DOHH2 (cell line): ENCODE measurements around the gene APOC3.
A peak's percentile ranks its signal among the peaks of the same experiment; 100 is the strongest.
"Not testable (repeated sequence)": the region's sequence is repeated elsewhere in the genome, so short reads cannot be mapped to it uniquely, and the experiment has no call there.

Experiments
- H3F3A ChIP-seq: fragments of 200-600 bp; sonication (generic), shearing (Covaris generic); 2 replicates; pipeline ENCODE4 v1.6.0; 2016; ENCODE audit warnings: antibody characterized with exemption, mild to moderate bottlenecking; ENCODE audit not compliant: control insufficient read depth, insufficient read depth
- H3K27ac ChIP-seq: fragments of 200-600 bp; sonication (generic); 2 replicates; pipeline ENCODE4 v1.5.1; 2014; ENCODE audit warnings: low read depth, mild to moderate bottlenecking, low read length, moderate library complexity
- H3K27me3 ChIP-seq: fragments of 200-600 bp; sonication (generic); 2 replicates; pipeline ENCODE4 v1.6.1; 2014; ENCODE audit warnings: mild to moderate bottlenecking, low read length, mixed read lengths; ENCODE audit not compliant: control insufficient read depth
- H3K36me3 ChIP-seq: fragments of 200-600 bp; sonication (generic); 2 replicates; pipeline ENCODE4 v1.6.1; 2014; ENCODE audit warnings: mild to moderate bottlenecking, low read length, moderate library complexity, mixed read lengths; ENCODE audit not compliant: control insufficient read depth
- H3K4me1 ChIP-seq: fragments of 200-600 bp; sonication (generic); 2 replicates; pipeline ENCODE4 v1.6.1; 2014; ENCODE audit warnings: mild to moderate bottlenecking, low read length, mixed read lengths; ENCODE audit not compliant: control insufficient read depth
- H3K4me2 ChIP-seq: fragments of 200-600 bp; sonication (generic); 2 replicates; pipeline ENCODE4 v1.6.0; 2014; ENCODE audit warnings: mild to moderate bottlenecking, low read length, moderate library complexity
- H3K4me3 ChIP-seq: fragments of 200-600 bp; sonication (generic); 2 replicates; pipeline ENCODE4 v1.5.1; 2014; ENCODE audit warnings: mild to moderate bottlenecking, low read length, mixed read lengths
- H3K79me2 ChIP-seq: fragments of 200-600 bp; sonication (generic); 2 replicates; pipeline ENCODE4 v1.6.1; 2014; ENCODE audit warnings: mild to moderate bottlenecking, low read length, mixed read lengths; ENCODE audit not compliant: control insufficient read depth
- H3K9me2 ChIP-seq: fragments of 200-600 bp; sonication (generic); replicated peaks from 2 replicates; pipeline ENCODE4 v1.6.1; 2014; ENCODE audit warnings: mild to moderate bottlenecking, low read length, mixed read lengths; ENCODE audit not compliant: control insufficient read depth
- H3K9me3 ChIP-seq: fragments of 200-600 bp; sonication (generic); 2 replicates; pipeline ENCODE4 v1.6.1; 2014; ENCODE audit warnings: antibody characterized with exemption, low read length, mixed read lengths; ENCODE audit not compliant: control insufficient read depth, insufficient read depth
- H4K20me1 ChIP-seq: fragments of 200-600 bp; sonication (generic); 2 replicates; pipeline ENCODE4 v1.6.0; 2014; ENCODE audit warnings: low read depth, mild to moderate bottlenecking, antibody characterized with exemption, low read length, moderate library complexity; ENCODE audit not compliant: control insufficient read depth, insufficient read depth
- EZH2phosphoT487 ChIP-seq: fragments of 200-600 bp; sonication (generic); IDR thresholded peaks from 2 replicates; pipeline ENCODE4 v1.6.1; 2017; ENCODE audit warnings: borderline replicate concordance, mild to moderate bottlenecking, antibody characterized with exemption, low read length, moderate library complexity, mixed read lengths
- TF ChIP-seq, protein P1 (sequence below): fragments of 200-600 bp; sonication (generic); IDR thresholded peaks from one replicate; pipeline ENCODE4 v1.5.1; 2014; ENCODE audit warnings: antibody characterized with exemption, mild to moderate bottlenecking, low read depth, low read length; ENCODE audit not compliant: poor library complexity, severe bottlenecking

APOC3 gene

GRCh38 chr11:116833491-116833815, 3.7 kb downstream of the APOC3 start:
- Histone ChIP-seq H3K36me3 (no peaks in the 10 kb centered on the region), H3K79me2 (no peaks in the 10 kb centered on the region), H3K4me2 (no peak overlapping the region), H3F3A (no peaks in the 10 kb centered on the region), H3K27ac (no peak overlapping the region), H3K9me2 (no peaks in the 10 kb centered on the region), H3K4me1 (peaks cover 13% of the 10 kb centered on the region), H3K27me3 (no peaks in the 10 kb centered on the region), H4K20me1 (no peaks in the 10 kb centered on the region), H3K9me3 (no peaks in the 10 kb centered on the region), H3K4me3 (no peak overlapping the region)
- TF ChIP-seq EZH2phosphoT487 = no peak
- TF ChIP-seq, protein P1, sequence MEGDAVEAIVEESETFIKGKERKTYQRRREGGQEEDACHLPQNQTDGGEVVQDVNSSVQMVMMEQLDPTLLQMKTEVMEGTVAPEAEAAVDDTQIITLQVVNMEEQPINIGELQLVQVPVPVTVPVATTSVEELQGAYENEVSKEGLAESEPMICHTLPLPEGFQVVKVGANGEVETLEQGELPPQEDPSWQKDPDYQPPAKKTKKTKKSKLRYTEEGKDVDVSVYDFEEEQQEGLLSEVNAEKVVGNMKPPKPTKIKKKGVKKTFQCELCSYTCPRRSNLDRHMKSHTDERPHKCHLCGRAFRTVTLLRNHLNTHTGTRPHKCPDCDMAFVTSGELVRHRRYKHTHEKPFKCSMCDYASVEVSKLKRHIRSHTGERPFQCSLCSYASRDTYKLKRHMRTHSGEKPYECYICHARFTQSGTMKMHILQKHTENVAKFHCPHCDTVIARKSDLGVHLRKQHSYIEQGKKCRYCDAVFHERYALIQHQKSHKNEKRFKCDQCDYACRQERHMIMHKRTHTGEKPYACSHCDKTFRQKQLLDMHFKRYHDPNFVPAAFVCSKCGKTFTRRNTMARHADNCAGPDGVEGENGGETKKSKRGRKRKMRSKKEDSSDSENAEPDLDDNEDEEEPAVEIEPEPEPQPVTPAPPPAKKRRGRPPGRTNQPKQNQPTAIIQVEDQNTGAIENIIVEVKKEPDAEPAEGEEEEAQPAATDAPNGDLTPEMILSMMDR = no peak

GRCh38 chr11:116833816-116834534, 4.3 kb downstream of the APOC3 start:
- Histone ChIP-seq H3K27ac (no peak overlapping the region), H3K36me3 (no peaks in the 10 kb centered on the region), H3K9me2 (no peaks in the 10 kb centered on the region), H3K4me1 (peaks cover 13% of the 10 kb centered on the region), H4K20me1 (no peaks in the 10 kb centered on the region), H3K4me3 (no peak overlapping the region), H3K4me2 (no peak overlapping the region), H3K9me3 (no peaks in the 10 kb centered on the region), H3K79me2 (no peaks in the 10 kb centered on the region), H3K27me3 (no peaks in the 10 kb centered on the region), H3F3A (no peaks in the 10 kb centered on the region)
- TF ChIP-seq, protein P1 = no peak

DNA sequence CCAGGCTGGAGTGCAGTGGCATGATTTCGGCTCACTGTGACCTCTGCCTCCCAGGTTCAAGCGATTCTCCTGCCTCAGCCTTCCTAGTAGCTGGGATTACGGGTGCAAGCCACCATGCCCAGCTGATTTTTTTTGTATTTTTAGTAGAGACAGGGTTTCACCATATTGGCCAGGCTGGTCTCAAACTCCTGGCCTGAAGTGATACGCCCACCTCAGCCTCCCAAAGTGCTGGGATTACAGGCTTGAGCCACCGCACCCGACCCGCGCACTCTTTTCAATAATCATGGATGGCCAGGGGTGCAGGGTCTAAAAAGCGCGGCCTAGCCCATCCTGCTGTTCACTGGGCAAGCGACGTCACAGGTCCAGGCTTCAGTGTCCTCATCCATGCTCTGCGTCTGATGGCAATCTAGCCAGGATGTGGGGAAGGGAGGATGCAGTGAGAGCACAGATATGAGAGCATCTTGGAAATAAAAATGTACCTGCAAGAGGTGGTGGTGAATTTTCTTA, 4.9 kb downstream of the APOC3 start:
- not testable (repeated sequence) for H4K20me1 ChIP-seq, H3F3A ChIP-seq, H3K36me3 ChIP-seq, H3K27ac ChIP-seq, H3K4me3 ChIP-seq, H3K9me2 ChIP-seq, H3K9me3 ChIP-seq, H3K27me3 ChIP-seq, H3K79me2 ChIP-seq
- H3K4me1 ChIP-seq = peaks cover 13% of the 10 kb centered on the region
- peak overlapping the region; percentile 91; the same call in 1 of the 2 replicates for H3K4me2 ChIP-seq

GRCh38 chr11:116835042-116835772, 5.5 kb downstream of the APOC3 start:
- H3K4me2 ChIP-seq = peak overlapping the region; percentile 91
- peak overlapping the region; percentile 77 for H3K4me3 ChIP-seq
- H3K27ac ChIP-seq = no peak overlapping the region

More at GRCh38 chr11:116835042-116835772, 5.5 kb downstream of the APOC3 start:
- Histone ChIP-seq H4K20me1 (no peaks in the 10 kb centered on the region), H3K36me3 (no peaks in the 10 kb centered on the region), H3K79me2 (no peaks in the 10 kb centered on the region), H3K9me3 (no peaks in the 10 kb centered on the region), H3K9me2 (no peaks in the 10 kb centered on the region), H3F3A (no peaks in the 10 kb centered on the region), H3K27me3 (no peaks in the 10 kb centered on the region), H3K4me1 (peaks cover 13% of the 10 kb centered on the region)
- TF ChIP-seq, protein P1 = no peak
- no peak for TF ChIP-seq EZH2phosphoT487
